Raji (cell line): ENCODE measurements around the gene ERC2.

Experiments
- POLR2A ChIP-seq: IDR thresholded peaks from 2 replicates; pipeline ENCODE4 v1.6.1; 2011; ENCODE audit warnings: low read depth, low read length, control low read depth; ENCODE audit not compliant: insufficient read depth

The ERC2 gene

DNA sequence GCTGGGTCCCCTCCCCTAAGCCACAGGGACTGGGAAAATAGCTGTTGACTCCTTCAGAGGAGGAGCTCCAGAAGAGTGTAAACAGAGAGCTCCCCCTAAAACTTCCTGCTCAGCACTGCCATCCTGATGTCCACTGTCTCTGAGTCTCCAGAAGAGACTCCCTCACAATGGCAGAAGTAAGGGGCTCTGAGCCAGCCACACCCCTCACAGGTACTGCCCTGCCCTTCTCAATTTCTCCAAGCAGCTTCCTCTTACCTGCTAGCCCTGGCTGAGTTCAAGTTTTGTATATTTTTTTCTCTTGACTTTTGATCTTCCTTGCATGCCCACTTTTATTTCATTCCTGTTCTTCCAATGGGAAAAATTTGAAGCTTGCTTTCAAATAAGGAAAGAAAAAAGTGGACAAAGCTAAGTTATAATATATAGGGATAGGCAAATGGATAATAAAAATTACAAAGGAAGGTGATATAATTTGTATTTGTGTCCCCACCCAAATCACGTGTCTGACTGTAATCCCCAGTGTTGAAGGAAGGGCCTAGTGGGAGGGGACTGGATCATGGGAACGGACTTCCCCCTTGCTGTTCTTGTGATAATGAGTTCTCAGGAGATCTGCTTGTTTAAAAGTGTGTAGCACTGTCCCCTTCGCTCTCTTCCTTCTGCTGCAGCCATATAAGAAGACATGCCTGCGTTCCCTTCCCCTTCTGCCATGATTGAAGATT lies 539.0 kb downstream of the ERC2 start:
- no peak for TF ChIP-seq POLR2A

DNA sequence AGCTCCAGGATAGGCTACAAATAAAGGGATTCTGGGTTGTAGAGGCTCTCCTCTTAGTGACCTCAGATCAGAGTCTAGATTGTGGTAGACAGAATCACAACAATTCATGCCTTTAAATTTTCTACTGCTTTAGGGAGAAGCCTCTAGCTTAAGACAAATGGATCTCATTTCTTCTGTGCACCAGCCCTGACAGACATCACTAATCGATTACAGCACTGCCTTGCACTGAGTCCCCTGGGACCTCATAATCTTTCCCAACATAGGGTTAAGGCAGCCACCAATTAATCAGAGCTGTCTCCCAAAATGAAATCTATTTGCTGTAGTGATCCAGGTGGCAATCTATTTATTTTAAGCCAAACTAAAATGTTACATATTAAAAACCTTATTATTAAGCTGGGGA lies 544.6 kb downstream of the ERC2 start:
- TF ChIP-seq POLR2A: no peak

DNA sequence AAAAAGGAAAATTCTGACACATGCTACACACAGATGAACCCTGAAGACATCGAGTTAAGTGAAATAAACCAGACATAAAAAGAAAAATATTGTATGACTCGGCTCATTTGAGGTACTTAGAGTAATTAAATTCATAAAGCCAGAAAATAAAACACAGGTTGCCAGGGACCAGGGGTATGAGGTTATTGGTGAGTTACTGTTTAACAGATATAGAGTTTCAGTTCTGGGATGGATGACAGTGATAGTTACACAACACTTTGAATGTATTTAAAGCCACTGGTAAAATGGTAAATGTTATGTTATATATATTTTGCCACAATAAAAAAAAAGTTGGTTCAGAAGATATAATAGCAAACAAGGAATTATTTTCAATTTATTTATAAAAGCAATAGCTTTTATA lies 545.1 kb downstream of the ERC2 start:
- no peak for TF ChIP-seq POLR2A

GRCh38 chr3:55912880-55913279 lies 555.4 kb downstream of the ERC2 start:
- TF ChIP-seq POLR2A: no peak

DNA sequence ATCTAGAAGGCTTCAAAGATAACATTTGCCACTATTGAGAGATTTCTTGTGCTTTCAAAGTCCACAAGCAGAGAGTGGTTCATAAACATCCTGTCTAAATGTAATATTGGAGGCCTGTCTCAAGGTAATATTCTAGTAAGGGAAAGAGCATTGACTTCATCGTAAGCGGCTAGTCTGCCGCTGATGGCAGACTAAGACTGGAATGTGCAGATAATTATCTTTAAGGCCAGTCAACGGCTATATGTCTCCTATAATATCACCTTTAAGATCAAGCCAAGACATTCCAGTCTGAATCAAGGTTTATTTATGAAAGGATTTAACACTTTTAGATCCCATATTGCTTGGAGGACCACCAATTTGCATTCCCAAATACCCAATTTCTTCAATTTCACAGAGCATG lies 557.0 kb downstream of the ERC2 start:
- no peak for TF ChIP-seq POLR2A

DNA sequence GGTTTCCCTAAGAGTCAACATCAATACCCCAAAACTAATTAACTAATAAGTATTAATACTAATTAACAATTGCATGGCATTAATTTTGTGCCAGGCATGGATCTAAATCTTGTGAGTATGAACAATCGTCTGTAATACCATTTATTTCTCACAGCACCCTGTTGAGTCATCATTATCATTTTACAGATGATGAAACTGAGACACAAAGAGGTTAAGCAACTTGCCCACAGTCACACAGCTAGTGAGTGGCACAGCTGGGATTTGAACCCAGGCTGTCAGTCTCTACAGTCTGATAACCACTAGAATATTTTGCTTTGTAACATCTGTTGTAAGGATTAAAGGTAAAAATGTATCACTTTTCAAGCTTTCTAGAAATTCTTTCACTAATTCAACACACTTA lies 557.7 kb downstream of the ERC2 start:
- TF ChIP-seq POLR2A: no peak

- TF ChIP-seq POLR2A: no peak
These were observed 558.9 kb downstream of the ERC2 start for GRCh38 chr3:55909373-55909772.

DNA sequence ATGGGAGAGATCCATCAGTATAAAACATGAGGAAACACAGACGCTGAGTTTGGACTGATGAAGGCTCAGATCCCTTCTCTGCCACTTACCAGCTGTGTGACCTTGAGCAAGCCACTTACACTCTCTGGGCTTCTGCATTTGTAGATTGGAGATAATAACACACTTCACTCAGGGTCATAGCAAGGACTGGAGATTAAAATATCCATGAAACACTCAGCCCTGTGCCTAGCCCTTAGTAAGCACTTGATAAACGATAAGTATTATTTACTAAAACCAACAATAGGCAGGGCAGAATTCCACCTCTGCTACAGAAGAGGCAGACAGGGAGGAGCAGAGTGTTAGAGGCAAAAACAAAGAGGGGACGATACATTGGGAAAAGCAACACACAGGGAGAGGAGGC lies 560.7 kb downstream of the ERC2 start:
- no peak for TF ChIP-seq POLR2A

DNA sequence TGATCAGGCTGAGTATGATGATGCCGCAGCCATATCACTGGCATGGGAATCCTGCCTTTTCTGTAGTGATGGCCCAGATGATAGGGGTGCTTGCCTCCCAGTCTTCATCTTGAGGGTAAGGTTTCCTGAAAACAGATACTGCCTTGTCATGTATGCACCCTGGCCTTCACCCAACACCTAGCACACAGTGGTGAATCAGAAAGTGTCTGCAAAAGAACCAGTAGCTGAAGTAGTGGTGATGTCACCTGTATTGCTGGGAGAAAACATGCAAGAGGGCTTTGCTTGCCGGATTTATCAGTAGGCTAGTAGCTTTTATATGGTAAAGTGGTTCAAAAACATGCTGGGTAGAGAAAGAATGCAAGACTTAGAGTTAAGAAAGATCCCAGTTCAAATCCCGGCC lies 561.4 kb downstream of the ERC2 start:
- no peak for TF ChIP-seq POLR2A

DNA sequence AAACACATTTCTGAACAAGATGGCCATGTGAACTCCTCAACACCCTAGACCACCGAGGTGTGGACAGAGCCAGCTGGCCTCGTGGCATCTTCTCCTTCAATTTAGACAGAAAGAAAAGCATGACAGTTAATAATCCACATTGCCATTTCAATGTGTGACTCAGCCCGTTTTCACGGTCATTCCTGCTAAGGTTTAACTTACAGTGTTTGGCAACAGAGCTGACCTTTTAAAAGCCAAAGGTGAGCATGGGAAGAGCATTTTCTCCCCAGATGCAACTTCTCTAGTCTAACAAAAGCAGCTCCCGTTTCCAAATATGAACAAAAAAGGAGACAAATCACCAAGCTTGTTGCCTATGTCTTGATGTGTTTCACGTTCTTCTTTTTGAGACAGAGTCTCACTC lies 563.6 kb downstream of the ERC2 start:
- no peak for TF ChIP-seq POLR2A

- no peak for TF ChIP-seq POLR2A
These were observed 564.6 kb downstream of the ERC2 start for GRCh38 chr3:55903680-55904079.

DNA sequence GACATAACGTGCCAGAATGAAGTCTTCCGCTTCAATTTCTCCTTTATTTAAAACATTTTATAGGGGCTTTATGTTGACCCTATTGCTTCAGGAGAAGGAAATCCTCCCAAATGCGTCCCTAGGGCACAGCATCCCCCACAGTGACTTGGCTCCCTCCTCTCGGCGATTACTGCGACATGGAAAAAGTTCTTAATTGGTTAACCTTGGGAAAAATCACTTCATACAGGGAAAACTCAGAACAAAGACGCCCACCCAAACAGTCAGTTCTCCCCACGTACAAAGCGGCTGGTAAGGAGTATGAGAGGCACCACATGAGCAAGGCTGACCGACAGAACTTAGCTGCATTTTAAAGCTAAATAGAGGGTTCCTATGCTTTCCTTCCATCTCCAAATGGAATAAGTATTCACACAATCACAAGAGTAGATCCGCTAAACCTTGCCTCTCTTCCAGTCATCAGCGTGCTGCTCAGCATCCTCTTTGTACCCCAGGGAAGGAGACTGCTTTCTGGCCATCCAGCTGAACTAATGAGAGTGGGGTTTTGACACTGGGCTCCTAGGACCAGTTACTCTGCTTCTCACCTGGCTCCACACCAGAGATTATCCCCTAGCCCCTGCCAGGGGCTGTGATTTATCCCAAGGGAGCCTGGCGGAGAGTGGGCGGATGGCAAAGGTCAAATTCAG lies 565.9 kb downstream of the ERC2 start:
- TF ChIP-seq POLR2A: no peak

GRCh38 chr3:55899887-55900286 lies 568.4 kb downstream of the ERC2 start:
- no peak for TF ChIP-seq POLR2A

DNA sequence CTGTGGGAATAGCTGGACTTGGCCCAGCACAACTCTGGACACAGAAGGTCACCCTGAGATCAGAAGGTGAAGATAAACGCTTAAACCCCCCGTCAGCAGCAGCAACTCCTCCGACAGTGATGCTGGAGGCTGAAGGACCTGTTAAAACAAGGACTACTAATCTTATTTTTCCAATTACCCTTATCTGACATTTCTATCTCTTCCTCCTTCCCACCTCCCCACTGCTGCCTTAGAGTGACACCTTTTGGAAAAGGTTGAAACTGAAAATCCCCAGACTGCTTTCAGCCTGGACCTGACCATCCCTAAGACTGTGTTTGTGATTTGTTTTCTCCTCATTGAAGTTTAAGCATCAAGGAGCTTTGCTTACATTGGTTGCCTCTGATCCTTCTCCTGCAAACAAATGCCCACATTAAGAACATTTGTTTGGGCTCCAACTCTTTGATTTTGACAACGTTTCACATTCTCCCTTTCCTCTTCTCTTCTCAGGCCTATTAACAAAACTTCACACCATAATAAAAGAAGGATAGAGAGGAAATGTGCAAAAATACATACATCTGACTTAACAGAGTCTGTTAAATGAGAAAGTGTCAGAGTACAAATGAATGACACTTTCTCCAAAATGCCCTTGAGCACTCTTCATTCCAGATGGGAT lies 570.6 kb downstream of the ERC2 start:
- no peak for TF ChIP-seq POLR2A

DNA sequence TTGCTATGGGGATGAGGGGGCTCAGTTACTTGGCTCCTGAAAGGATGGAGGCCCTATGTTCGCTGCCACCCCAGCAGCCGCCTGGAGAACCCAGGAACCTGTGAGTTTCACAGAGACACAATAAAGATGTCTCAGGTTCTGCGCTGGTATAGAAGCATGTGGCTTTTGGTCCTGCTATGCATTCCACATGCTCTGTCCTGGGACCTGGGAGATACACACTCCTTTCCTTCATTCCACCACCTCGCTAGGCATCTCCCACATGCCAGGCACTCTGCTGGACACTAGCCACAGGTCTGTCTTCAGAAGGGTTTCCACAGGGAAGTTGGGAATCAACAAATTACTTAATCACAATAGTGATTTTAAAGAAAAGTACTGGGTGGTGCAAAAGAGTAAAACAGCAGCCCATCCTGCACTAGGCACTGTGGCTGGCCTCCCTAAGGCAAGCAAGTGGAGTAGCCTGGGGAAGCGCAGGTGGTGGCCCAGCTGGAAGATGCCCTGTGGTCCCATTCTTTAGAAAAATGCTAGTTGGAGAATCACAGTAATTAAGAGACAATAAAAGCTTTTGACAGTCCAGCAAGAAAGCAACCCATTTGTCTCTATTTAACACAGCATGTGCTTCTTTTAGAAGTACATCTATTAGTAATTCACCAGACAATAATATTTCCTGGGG lies 572.2 kb downstream of the ERC2 start:
- TF ChIP-seq POLR2A: no peak

DNA sequence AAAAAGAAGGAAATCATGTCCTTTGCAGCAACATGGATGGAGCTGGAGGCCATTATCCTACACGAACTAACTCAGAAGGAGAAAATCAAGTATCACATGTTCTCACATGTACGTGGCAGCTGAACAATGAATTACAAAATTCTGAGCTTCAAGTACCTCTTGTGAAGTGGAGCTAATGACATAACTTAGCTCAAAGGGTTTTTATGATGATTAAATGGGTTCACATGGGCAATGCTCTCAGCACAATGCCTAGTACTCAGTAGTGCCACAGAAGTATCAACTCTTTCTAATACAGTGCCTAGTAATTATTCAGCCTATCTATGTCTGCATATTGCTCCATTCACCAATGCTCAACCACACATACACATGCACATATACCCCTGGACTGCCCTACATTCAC lies 573.7 kb downstream of the ERC2 start:
- no peak for TF ChIP-seq POLR2A
